GM23338 (cell line): Measurements from ENCODE around the gene TNS3.

Experiments
- CTCF ChIP-seq, 2 experiments: fragments of 200-600 bp in 1 of 2; sonication (generic) in 1 of 2; conservative IDR thresholded peaks; 2 replicates each; pipeline versions ENCODE4 v1.5.1 to v1.6.1; 2016 to 2017; ENCODE audit warnings: antibody characterized with exemption in 2 of 2, low read depth in 2 of 2, mild to moderate bottlenecking in 2 of 2, moderate library complexity in 1 of 2
- POLR2AphosphoS5 ChIP-seq: IDR thresholded peaks from 2 replicates; pipeline ENCODE4 v1.6.1; 2016; ENCODE audit warnings: antibody characterized with exemption, low read depth

GRCh38 chr7:47484923-47485639 is 96.8 kb downstream of the TNS3 start:
- TF ChIP-seq CTCF (conservative IDR thresholded peaks at IDR 0.05; ENCODE audit: low read depth in 2 of 2) = no peak
- no peak for TF ChIP-seq POLR2AphosphoS5
